Omental fat pad (tissue), 4 donors: ENCODE data around the gene GAS7. TPM values are rescaled to one million over a fixed set of nuclear protein-coding genes. Genes with fewer than 3 reads are reported as not detected.

ENCODE experiments used
- ATAC-seq: fragments of 150-250 bp; one replicate; pipeline ENCODE4 v1.9.1; 2016; ENCODE audit warnings: mild to moderate bottlenecking, moderate library complexity; ENCODE audit not compliant: low FRiP score
- DNase-seq: peaks from one replicate; pipeline ENCODE4 v3.0.0-alpha.2; 2019; ENCODE audit warnings: low spot score
- total RNA-seq, 4 donors: library from RNA; depleted of rRNA; stranded (reverse); fragments of >200 nt; gene quantifications; one replicate each; pipeline ENCODE4 v1.1.0, GENCODE V29; 2016
- TF ChIP-seq, protein P1 (sequence below), 3 donors: fragments of 450-650 bp; IDR thresholded peaks; one replicate each; pipeline ENCODE4 v1.5.1; 2016 to 2017; ENCODE audit warnings: antibody characterized with exemption in 3 of 3, mild to moderate bottlenecking in 3 of 3, moderate library complexity in 2 of 3

Gene GAS7
- total RNA-seq, 4 donors from 2014 or later = 36.4 to 148 (median 52.7) TPM

DNA sequence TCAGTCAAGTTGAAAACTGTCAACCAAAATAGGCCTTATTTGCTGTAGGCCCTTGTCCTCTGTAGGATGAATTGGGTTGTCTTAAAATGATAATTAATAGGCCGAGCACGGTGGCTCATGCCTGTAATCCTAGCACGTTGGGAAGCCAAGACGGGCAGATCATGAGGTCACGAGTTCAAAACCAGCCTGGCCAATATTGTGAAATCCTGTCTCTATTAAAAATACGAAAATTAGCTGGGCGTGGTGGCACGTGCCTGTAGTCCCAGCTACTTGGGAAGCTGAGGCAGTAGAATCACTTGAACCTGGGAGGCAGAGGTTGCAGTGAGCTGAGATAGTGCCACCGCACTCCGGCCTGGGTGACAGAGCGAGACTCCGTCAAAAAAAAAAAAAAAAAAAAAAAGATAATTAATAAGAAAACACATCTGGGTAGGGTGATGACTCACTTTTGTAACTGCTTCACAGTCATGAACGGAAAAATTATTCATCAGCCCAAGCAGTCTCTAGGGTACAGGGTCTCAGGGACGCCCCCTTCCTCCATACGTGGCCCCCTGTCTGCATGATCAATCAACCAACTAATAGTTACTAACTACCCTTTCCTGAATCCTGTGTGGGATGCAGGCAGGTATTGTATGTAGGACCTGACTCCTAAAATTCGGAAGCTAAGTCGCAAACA, 156.4 kb downstream of the GAS7 start:
- TF ChIP-seq, protein P1, sequence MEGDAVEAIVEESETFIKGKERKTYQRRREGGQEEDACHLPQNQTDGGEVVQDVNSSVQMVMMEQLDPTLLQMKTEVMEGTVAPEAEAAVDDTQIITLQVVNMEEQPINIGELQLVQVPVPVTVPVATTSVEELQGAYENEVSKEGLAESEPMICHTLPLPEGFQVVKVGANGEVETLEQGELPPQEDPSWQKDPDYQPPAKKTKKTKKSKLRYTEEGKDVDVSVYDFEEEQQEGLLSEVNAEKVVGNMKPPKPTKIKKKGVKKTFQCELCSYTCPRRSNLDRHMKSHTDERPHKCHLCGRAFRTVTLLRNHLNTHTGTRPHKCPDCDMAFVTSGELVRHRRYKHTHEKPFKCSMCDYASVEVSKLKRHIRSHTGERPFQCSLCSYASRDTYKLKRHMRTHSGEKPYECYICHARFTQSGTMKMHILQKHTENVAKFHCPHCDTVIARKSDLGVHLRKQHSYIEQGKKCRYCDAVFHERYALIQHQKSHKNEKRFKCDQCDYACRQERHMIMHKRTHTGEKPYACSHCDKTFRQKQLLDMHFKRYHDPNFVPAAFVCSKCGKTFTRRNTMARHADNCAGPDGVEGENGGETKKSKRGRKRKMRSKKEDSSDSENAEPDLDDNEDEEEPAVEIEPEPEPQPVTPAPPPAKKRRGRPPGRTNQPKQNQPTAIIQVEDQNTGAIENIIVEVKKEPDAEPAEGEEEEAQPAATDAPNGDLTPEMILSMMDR (IDR thresholded peaks at IDR 0.05) = no peak
- DNase-seq (no peak), ATAC-seq (peak; percentile 60)

DNA sequence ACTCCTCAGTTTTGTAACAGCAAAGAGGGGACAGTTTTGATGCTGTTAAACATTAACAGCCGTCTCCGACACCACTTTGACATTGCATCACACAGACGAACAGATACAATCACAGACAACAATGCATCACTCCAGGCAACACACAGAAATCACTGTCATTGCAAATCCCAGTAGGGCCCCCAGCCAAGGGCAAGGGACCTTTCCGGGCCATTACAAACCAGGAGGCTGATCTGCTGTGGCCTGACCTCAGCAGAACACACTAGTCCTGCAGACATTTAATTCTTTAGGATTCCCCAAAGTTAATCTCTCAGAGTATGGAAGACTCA, 157.2 kb downstream of the GAS7 start:
- ATAC-seq (no peak), DNase-seq (no peak)
- TF ChIP-seq, protein P1 (IDR thresholded peaks at IDR 0.05) = no peak

DNA sequence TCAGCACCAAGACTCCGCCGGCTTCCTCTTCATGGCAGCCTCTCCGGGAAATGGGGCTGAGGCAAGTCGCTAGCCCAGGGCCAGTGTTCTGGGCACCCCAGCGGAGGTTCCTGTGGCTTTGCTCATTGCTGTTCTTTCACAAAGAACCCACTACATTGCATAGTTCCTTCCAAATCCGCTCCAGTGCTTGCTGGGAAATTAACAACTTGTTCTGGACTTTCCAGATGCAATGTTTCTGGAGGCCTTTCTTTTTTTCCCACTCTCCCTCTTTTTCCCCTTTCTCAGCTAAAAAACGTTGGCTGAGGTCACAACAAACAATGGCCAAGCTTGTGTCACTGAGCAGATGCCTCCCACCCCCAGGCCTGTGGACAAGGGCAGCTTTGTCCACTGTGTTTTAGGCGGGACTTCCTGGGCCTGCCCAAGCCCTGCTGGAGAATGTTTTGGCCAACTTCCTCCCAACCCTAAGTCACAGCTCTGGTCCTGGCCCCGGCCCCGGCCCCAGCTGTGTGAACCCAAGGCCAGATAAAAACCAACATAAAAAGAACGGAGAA, 161.8 kb downstream of the GAS7 start:
- no peak for ATAC-seq
- DNase-seq = no peak
- TF ChIP-seq, protein P1 (IDR thresholded peaks at IDR 0.05) = no peak

DNA sequence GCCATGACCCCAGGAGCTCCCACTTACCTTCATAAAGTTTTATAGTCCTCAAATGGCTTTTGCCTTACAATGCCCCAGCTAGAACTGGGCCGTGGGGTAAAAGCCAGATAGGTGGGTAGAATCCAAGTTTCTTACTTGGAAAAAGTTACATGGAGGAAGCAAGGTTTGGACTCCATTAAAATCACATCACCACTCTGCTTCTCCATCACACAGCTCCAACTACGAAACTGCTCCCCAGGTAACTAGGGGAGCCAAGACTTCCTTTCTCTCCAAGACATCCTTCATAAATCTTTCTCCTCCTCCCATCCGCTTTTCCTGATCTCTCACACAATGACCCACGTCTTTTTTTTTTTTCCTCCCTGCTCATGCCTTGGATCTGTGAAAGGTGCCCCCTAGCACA, 162.5 kb downstream of the GAS7 start:
- TF ChIP-seq, protein P1 (IDR thresholded peaks at IDR 0.05) = no peak
- ATAC-seq (no peak), DNase-seq (no peak)

DNA sequence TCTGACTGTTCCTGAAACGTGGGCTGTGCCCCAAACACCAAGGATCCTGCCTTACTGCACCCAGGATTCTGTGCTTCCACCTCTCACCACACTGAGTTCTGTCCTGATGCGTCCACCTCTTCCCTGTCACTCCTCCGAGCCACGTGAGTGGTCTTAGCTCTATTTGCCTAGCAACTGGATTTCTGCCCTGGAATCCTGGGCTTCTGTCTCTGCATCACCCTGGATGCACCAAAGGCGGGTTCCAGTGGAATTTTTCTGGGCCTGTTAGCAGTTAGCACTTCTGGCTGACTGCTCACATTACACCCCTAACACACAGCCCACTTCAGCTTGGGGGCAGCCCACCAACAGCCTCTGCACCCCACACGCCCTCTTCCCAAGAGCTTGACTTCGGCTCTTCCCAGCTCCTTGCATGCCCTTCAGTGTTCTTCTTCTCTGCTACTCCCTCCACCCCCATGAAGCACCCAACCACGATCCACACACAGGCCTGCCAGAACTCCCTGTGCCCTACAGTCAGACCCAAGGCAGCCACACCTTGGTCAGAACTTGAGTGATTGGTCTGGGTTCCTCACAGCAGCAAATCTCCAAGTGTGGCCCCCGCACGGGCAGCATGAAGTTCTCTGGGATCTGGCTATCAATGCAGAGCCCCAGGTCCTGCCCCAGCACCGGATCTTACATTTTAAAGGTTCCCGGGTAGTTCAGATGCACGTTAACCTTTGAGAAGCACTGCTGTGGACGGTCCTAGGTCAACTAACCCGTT, 163.5 kb downstream of the GAS7 start:
- ATAC-seq = no peak
- TF ChIP-seq, protein P1 (IDR thresholded peaks at IDR 0.05) = no peak
- DNase-seq = no peak

DNA sequence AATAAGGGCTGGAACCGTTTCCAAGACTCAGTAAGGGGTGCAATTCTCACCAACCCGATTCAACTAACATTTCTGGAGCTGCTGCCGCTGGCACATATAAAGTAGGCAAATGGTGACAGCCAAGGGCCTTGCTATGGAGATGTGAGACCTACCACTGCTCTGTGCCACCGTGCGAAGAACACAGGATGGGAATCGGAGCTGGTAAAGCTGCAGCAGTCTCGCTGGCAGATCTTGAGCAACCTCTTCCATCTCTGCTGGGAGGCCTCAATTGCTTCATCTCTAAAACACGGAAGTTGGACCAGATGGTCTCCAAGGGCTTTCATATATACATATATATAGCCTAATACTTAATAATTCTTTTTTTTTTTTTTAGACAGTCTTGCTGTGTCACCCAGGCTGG, 164.4 kb downstream of the GAS7 start:
- ATAC-seq = no peak
- DNase-seq = no peak
- TF ChIP-seq, protein P1 (IDR thresholded peaks at IDR 0.05) = no peak
